Pancreas (tissue), 10 donors: ENCODE data around the gene MMP23B. TPM values are rescaled to one million over a fixed set of nuclear protein-coding genes. Genes with fewer than 3 reads are reported as not detected.

Source experiments
- ATAC-seq, 4 donors: fragments of 200-7000 bp; cut with Tn5 transposase; one replicate each; pipeline versions ENCODE4 v1.8.0 to v1.9.1; 2020; ENCODE audit warnings: mild to moderate bottlenecking in 4 of 4, moderate library complexity in 4 of 4
- DNase-seq, 6 donors: peaks; one replicate each; pipeline ENCODE4 v3.0.0-alpha.2; 2020
- FAIRE-seq: peaks from 2 replicates; lab custom pipeline; 2012; peaks lifted over from hg19 to GRCh38; lab: Jason Lieb, UNC
- H3K27ac ChIP-seq, 4 donors: fragments of 200-600 bp; sonication (generic); 1 replicate in 3 of 4; 2 replicates in 1 of 4; pipeline versions ENCODE4 v1.5.0 to v1.8.0; 2020
- H3K27me3 ChIP-seq, 4 donors: fragments of 200-600 bp; one replicate each; pipeline ENCODE4 v1.8.0; 2021
- H3K36me3 ChIP-seq, 3 donors: fragments of 200-600 bp; sonication (generic) in 1 of 3; one replicate each; pipeline versions ENCODE4 v1.5.0 to v1.8.0; 2020 to 2021
- H3K4me1 ChIP-seq, 3 donors: fragments of 200-600 bp; one replicate each; pipeline ENCODE4 v1.8.0; 2021
- H3K4me3 ChIP-seq, 4 donors: fragments of 200-600 bp; sonication (generic) in 2 of 4; one replicate each; pipeline versions ENCODE4 v1.5.0 to v1.8.0; 2020 to 2021
- H3K9me3 ChIP-seq, 4 donors: fragments of 200-600 bp; one replicate each; pipeline ENCODE4 v1.8.0; 2021
- CTCF ChIP-seq, 4 donors: fragments of 200-600 bp; sonication (generic) in 3 of 4; IDR thresholded peaks; one replicate each; pipeline versions ENCODE4 v1.5.0 to v1.8.0; 2021; ENCODE audit warnings: antibody characterized with exemption in 4 of 4
- WGBS, 2 donors: extraction: QIAGEN DNeasy Blood & Tissue Kit; methylation state at CpG; one replicate each; pipeline ENCODE4 v1.1.7; 2013; 5-methylcytosine and 5-hydroxymethylcytosine counted together
- intact Hi-C, 3 donors: fragments of 100-400 bp; cut with DNase I; formaldehyde crosslinking; loops; one replicate each; pipeline versions ENCODE4 v1.11.1 to v1.14.2; 2022
- polyA plus RNA-seq, 2 donors: library from polyadenylated mRNA; stranded (reverse); fragments of 200-250 nt; gene quantifications; one replicate each; pipeline ENCODE4 v1.2.3, GENCODE V29; 2013
- total RNA-seq, 6 donors: library from RNA; stranded (reverse); fragmentation: NEBNext Ultra II Directional in 4 of 6; extraction: Animal tissue kit (Norgen Biotek cat#: 25700) in 4 of 6; gene quantifications; one replicate each; pipeline versions ENCODE4 v1.2.1 to v1.2.4, GENCODE V29; 2021 to 2023
- donor health status: healthy with polysubstance abuse.
- donor health status: DM: no; HTN: no; CAD: no; lungs with moderate emphysema.
- donor health status: DM: no; HTN: no; CAD: no.
- donor health status: control.
- donor health status: control.
- donor health status: Bipolar disorder and iron deficiency.
- donor health status: DM: yes; HTN: yes; CAD: no.
- donor health status: DM: no; HTN: no; CAD: no.
- donor health status: DM: no; HTN: no; CAD: no.
- donor health status: DM: yes; HTN: yes; CAD: no.

The MMP23B gene
- total and polyA plus RNA-seq, 8 donors, result 0.46 to 12.3 (median 1.6) TPM

GRCh38 chr1:1606232-1606631 lies 25.7 kb upstream of the MMP23B start:
- FAIRE-seq (no peak), DNase-seq (peak in 1 of 6 donors; percentile 48), ATAC-seq (no peak)
- Histone ChIP-seq H3K4me3 (no peak overlapping the region), H3K9me3 (no peaks in the 10 kb centered on the region), H3K27ac (no peak overlapping the region), H3K27me3 (no peaks in the 10 kb centered on the region), H3K4me1 (no peaks in the 10 kb centered on the region), H3K36me3 (no peaks in the 10 kb centered on the region)
- no peak for TF ChIP-seq CTCF (IDR thresholded peaks at IDR 0.05)
- intact Hi-C loops, result no loop called here
- 65 to 77% methylated on average over 7 to 13 of the region's 13 CpGs for WGBS, 2 donors

- TF ChIP-seq CTCF (IDR thresholded peaks at IDR 0.05), result no peak
- no peak for ATAC-seq
- Histone ChIP-seq H3K27me3 (no peaks in the 10 kb centered on the region), H3K27ac (no peak overlapping the region), H3K4me1 (peaks cover 0 to 9% (median 0%) of the 10 kb centered on the region in 3 donors), H3K9me3 (no peaks in the 10 kb centered on the region), H3K36me3 (no peaks in the 10 kb centered on the region), H3K4me3 (no peak overlapping the region)
- no peak for FAIRE-seq
- DNase-seq, result peak in 1 of 6 donors; percentile 7
- WGBS, 2 donors, result 71 to 74% methylated on average over 12 of the region's 12 CpGs
- intact Hi-C loops, result no loop called here
These were observed 22.0 kb upstream of the MMP23B start for GRCh38 chr1:1609822-1610485.

- H3K36me3 ChIP-seq, result no peaks in the 10 kb centered on the region
- 66 to 80% methylated on average over 9 of the region's 9 CpGs for WGBS, 2 donors
- no peak overlapping the region for H3K27ac ChIP-seq
- H3K27me3 ChIP-seq, result no peaks in the 10 kb centered on the region
- no peak overlapping the region for H3K4me3 ChIP-seq
- FAIRE-seq (no peak), ATAC-seq (no peak), DNase-seq (peak in 1 of 6 donors; percentile 7)
- intact Hi-C loops, result no loop called here
- H3K4me1 ChIP-seq, result peaks cover 0 to 9% (median 0%) of the 10 kb centered on the region in 3 donors
- TF ChIP-seq CTCF (IDR thresholded peaks at IDR 0.05), result no peak
- no peaks in the 10 kb centered on the region for H3K9me3 ChIP-seq
These were observed 21.2 kb upstream of the MMP23B start for GRCh38 chr1:1610796-1611195.

GRCh38 chr1:1612104-1612400 lies 19.9 kb upstream of the MMP23B start:
- Histone ChIP-seq H3K27me3 (no peaks in the 10 kb centered on the region), H3K4me3 (no peak overlapping the region), H3K4me1 (peaks cover 0 to 14% (median 5%) of the 10 kb centered on the region in 3 donors), H3K27ac (no peak overlapping the region), H3K36me3 (no peaks in the 10 kb centered on the region), H3K9me3 (no peaks in the 10 kb centered on the region)
- ATAC-seq (no peak), DNase-seq (no peak), FAIRE-seq (no peak)
- intact Hi-C loops, result no loop called here
- WGBS, 2 donors, result 91 to 94% methylated on average over 3 of the region's 3 CpGs
- no peak for TF ChIP-seq CTCF (IDR thresholded peaks at IDR 0.05)

- WGBS, 2 donors, result 16% methylated on average over 11 of the region's 11 CpGs
- ATAC-seq (no peak), DNase-seq (no peak), FAIRE-seq (no peak)
- H3K4me3 ChIP-seq, result peak overlapping the region in 3 of 4 donors; percentile 95 to 100 (median 99)
- TF ChIP-seq CTCF (IDR thresholded peaks at IDR 0.05), result no peak
- intact Hi-C loops, result no loop called here
- H3K27me3 ChIP-seq, result no peaks in the 10 kb centered on the region
- H3K9me3 ChIP-seq, result no peaks in the 10 kb centered on the region
- peaks cover 0 to 16% (median 7%) of the 10 kb centered on the region in 3 donors for H3K4me1 ChIP-seq
- H3K27ac ChIP-seq, result peak overlapping the region; percentile 98 to 100 (median 100)
- no peaks in the 10 kb centered on the region for H3K36me3 ChIP-seq
These were observed 18.4 kb upstream of the MMP23B start for GRCh38 chr1:1613509-1614082.
